ENCODE data around the gene SHISAL2B. TPM values are rescaled to one million over a fixed set of nuclear protein-coding genes. Genes with fewer than 3 reads are reported as not detected.
A peak's percentile ranks its signal among the peaks of the same experiment; 100 is the strongest.

The SHISAL2B gene
- total RNA-seq, 4 donors from 2014 or later = not detected

- no peak for DNase-seq (ENCODE audit: low spot score in 2 of 2)
- Histone ChIP-seq H3K27ac (no peak overlapping the region), H3K27me3 (no peaks in the 10 kb centered on the region), H3K36me3 (peaks cover 0 to 16% (median 0%) of the 10 kb centered on the region in 3 donors), H3K4me3 (no peak overlapping the region), H3K9me3 (no peaks in the 10 kb centered on the region), H3K4me1 (peaks cover 0 to 48% (median 0%) of the 10 kb centered on the region in 4 donors)
- 81 to 82% methylated on average over 4 of the region's 4 CpGs for WGBS, 2 donors
- TF ChIP-seq POLR2A (IDR thresholded peaks at IDR 0.05) (no peak), EP300 (IDR thresholded peaks at IDR 0.05) (no peak), CTCF (IDR thresholded peaks at IDR 0.05) (no peak)
These were observed 69.8 kb downstream of the SHISAL2B start for GRCh38 chr5:64759960-64760660.

GRCh38 chr5:64763948-64764503 is 73.7 kb downstream of the SHISAL2B start:
- no peaks in the 10 kb centered on the region for H3K9me3 ChIP-seq
- no peak for TF ChIP-seq CTCF (IDR thresholded peaks at IDR 0.05)
- TF ChIP-seq EP300 (IDR thresholded peaks at IDR 0.05) = no peak
- no peak for TF ChIP-seq POLR2A (IDR thresholded peaks at IDR 0.05)
- no peak overlapping the region for H3K27ac ChIP-seq
- no peak for DNase-seq (ENCODE audit: low spot score in 2 of 2)
- 76 to 81% methylated on average over 4 of the region's 4 CpGs for WGBS, 2 donors
- H3K27me3 ChIP-seq = no peaks in the 10 kb centered on the region
- H3K4me1 ChIP-seq = peaks cover 0 to 65% (median 13%) of the 10 kb centered on the region in 4 donors
- no peak overlapping the region for H3K4me3 ChIP-seq
- H3K36me3 ChIP-seq = peaks cover 0 to 16% (median 0%) of the 10 kb centered on the region in 3 donors

GRCh38 chr5:64765804-64766504 is 75.7 kb downstream of the SHISAL2B start:
- H3K36me3 ChIP-seq = peaks cover 0 to 16% (median 0%) of the 10 kb centered on the region in 3 donors
- H3K27me3 ChIP-seq = no peaks in the 10 kb centered on the region
- H3K4me1 ChIP-seq = peaks cover 0 to 71% (median 21%) of the 10 kb centered on the region in 4 donors
- no peak overlapping the region for H3K27ac ChIP-seq
- no peak overlapping the region for H3K4me3 ChIP-seq
- whole genome bisulfite sequencing, 2 donors = 88 to 95% methylated on average over 2 of the region's 2 CpGs
- TF ChIP-seq POLR2A (IDR thresholded peaks at IDR 0.05) (no peak), CTCF (IDR thresholded peaks at IDR 0.05) (no peak), EP300 (IDR thresholded peaks at IDR 0.05) (no peak)
- H3K9me3 ChIP-seq = no peaks in the 10 kb centered on the region
- DNase-seq (ENCODE audit: low spot score in 2 of 2) = no peak

GRCh38 chr5:64766941-64767340 is 76.6 kb downstream of the SHISAL2B start:
- Histone ChIP-seq H3K27ac (no peak overlapping the region), H3K4me3 (peak overlapping the region in 2 of 4 donors; percentile 70 to 73), H3K4me1 (peaks cover 0 to 71% (median 21%) of the 10 kb centered on the region in 4 donors), H3K36me3 (peaks cover 0 to 16% (median 0%) of the 10 kb centered on the region in 3 donors), H3K27me3 (no peaks in the 10 kb centered on the region), H3K9me3 (no peaks in the 10 kb centered on the region)
- TF ChIP-seq CTCF (IDR thresholded peaks at IDR 0.05) (no peak), POLR2A (IDR thresholded peaks at IDR 0.05) (no peak), EP300 (IDR thresholded peaks at IDR 0.05) (no peak)
- no peak for DNase-seq (ENCODE audit: low spot score in 2 of 2)
- WGBS, 2 donors = 70 to 76% methylated on average over 2 of the region's 2 CpGs

Other genes with a start within 250 kb of the SHISAL2B start
- gene RGS7BP, start 184.5 kb upstream of the SHISAL2B start, total RNA-seq = 1 to 10 TPM in 2 of 4 donors, under 1 TPM in 2; 0.42 to 1.4 (median 0.96) TPM
- gene SREK1IP1, start 78.2 kb downstream of the SHISAL2B start, total RNA-seq = 10 to 100 TPM in 2 of 4 donors, 1 to 10 TPM in 2; 7.5 to 11.6 (median 10.2) TPM
- 10 to 100 TPM in 3 of 4 donors, 1 to 10 TPM in 1; 8.8 to 38.1 (median 17.6) TPM for gene CWC27, start 78.4 kb downstream of the SHISAL2B start, total RNA-seq